Heart right ventricle (tissue), 16 donors: ENCODE measurements around the gene SMYD1. TPM values are rescaled to one million over a fixed set of nuclear protein-coding genes. Genes with fewer than 3 reads are reported as not detected.

Experiments used
- ATAC-seq, 8 donors: fragments of 200-7000 bp; cut with Tn5 transposase; one replicate each; pipeline ENCODE4 v1.9.1; 2020; ENCODE audit warnings: mild to moderate bottlenecking in 8 of 8, moderate library complexity in 8 of 8, moderate number of reproducible peaks in 1 of 8
- DNase-seq, 2 donors: peaks; one replicate each; pipeline ENCODE4 v3.0.0-alpha.2; 2020
- H3K27ac ChIP-seq, 10 donors: fragments of 200-600 bp; sonication (generic) in 2 of 10; one replicate each; pipeline versions ENCODE4 v1.5.0 to v1.8.0; 2020 to 2022; ENCODE audit warnings: mild to moderate bottlenecking in 3 of 10
- H3K27me3 ChIP-seq, 7 donors: fragments of 200-600 bp; one replicate each; pipeline ENCODE4 v1.8.0; 2021 to 2022; ENCODE audit warnings: mild to moderate bottlenecking in 2 of 7
- H3K36me3 ChIP-seq, 9 donors: fragments of 200-600 bp; sonication (generic) in 1 of 9; one replicate each; pipeline versions ENCODE4 v1.5.0 to v1.8.0; 2020 to 2022; ENCODE audit warnings: mild to moderate bottlenecking in 2 of 9
- H3K4me1 ChIP-seq, 9 donors: fragments of 200-600 bp; sonication (generic) in 1 of 9; one replicate each; pipeline versions ENCODE4 v1.5.0 to v1.8.0; 2020 to 2022; ENCODE audit warnings: mild to moderate bottlenecking in 4 of 9
- H3K4me3 ChIP-seq, 10 donors: fragments of 200-600 bp; sonication (generic) in 2 of 10; one replicate each; pipeline versions ENCODE4 v1.5.0 to v1.8.0; 2020 to 2022; ENCODE audit warnings: mild to moderate bottlenecking in 7 of 10, moderate library complexity in 2 of 10
- H3K9me3 ChIP-seq, 11 donors: fragments of 200-600 bp in 10 of 11; sonication (generic) in 2 of 11; one replicate each; pipeline versions ENCODE4 v1.5.0 to v1.8.0; 2013 to 2022; ENCODE audit warnings: mild to moderate bottlenecking in 2 of 11, control low read depth in 1 of 11, moderate library complexity in 1 of 11
- CTCF ChIP-seq, 9 donors: fragments of 200-600 bp; sonication (generic) in 2 of 9; IDR thresholded peaks; one replicate each; pipeline versions ENCODE4 v1.5.0 to v1.8.0; 2021 to 2022; ENCODE audit warnings: antibody characterized with exemption in 9 of 9, mild to moderate bottlenecking in 5 of 9, moderate library complexity in 1 of 9
- WGBS, 2 donors: extraction: QIAGEN DNeasy Blood & Tissue Kit; methylation state at CpG; one replicate each; pipeline ENCODE4 v1.1.7; 2013; ENCODE audit warnings: inconsistent platforms in 1 of 2; 5-methylcytosine and 5-hydroxymethylcytosine counted together
- intact Hi-C, 10 donors: fragments of 100-400 bp; cut with DNase I; formaldehyde crosslinking; loops; one replicate each; pipeline versions ENCODE4 v1.11.1 to v1.14.2; 2022
- polyA plus RNA-seq, 2 donors: library from polyadenylated mRNA; stranded (reverse); fragments of 200-250 nt; gene quantifications; one replicate each; pipeline ENCODE4 v1.2.3, GENCODE V29; 2013
- total RNA-seq, 10 donors: library from RNA; stranded (reverse); fragmentation: NEBNext Ultra II Directional in 3 of 10; extraction: Animal tissue kit (Norgen Biotek cat#: 25700) in 3 of 10; gene quantifications; one replicate each; pipeline versions ENCODE4 v1.2.1 to v1.2.4, GENCODE V29; 2021 to 2023
- donor health status: Arrhythmogenic right ventricular cardiomyopathy.
- donor health status: ischemic (EF 13 %, LVEDD 7.1; RV severe dilation, severe dysfunction).
- donor health status: healthy with polysubstance abuse.
- donor health status: DM: no; HTN: yes; CAD: no.
- donor health status: DM: no; HTN: no; CAD: no.
- donor health status: ischemic (EF 25% LVEDD 6.9; RV normal size, moderate dysfunction).
- donor health status: ischemic (EF 25% LVEDD 5.7; RV mildly dilated, moderate dysfunction).
- donor health status: healthy.
- donor health status: DM: yes; HTN: yes; CAD: no.
- donor health status: Ischemic cardiomyopathy.
- donor health status: ischemic (EF 35%, LVEDD 5.7; RV mildly dilated, moderate dysfunction).
- donor health status: nonischemic (EF 11% LVEDD 7.7; RV severe dilation, severe dysfunction).
- donor health status: DM: yes; HTN: yes; CAD: no.
- donor health status: PGD.
- donor health status: ischemic (EF 29% LVEDD 5.4; RV normal size, mild dysfunction).
- donor health status: nonischemic (EF 23%, LVEDD 6.1; RV moderate dilation, normal function).

Gene SMYD1
- total and polyA plus RNA-seq, 12 donors = 78.7 to 534 (median 377) TPM

GRCh38 chr2:88059979-88060906 lies 7.4 kb upstream of the SMYD1 start:
- Histone ChIP-seq H3K36me3 (no peaks in the 10 kb centered on the region), H3K27ac (no peak overlapping the region), H3K27me3 (no peaks in the 10 kb centered on the region), H3K9me3 (no peaks in the 10 kb centered on the region), H3K4me1 (peaks cover 0 to 6% (median 5%) of the 10 kb centered on the region in 9 donors), H3K4me3 (no peak overlapping the region)
- peak in 3 of 8 donors; percentile 23 to 38 (median 25) for ATAC-seq
- TF ChIP-seq CTCF (IDR thresholded peaks at IDR 0.05) = peak; percentile 57 to 86 (median 76)
- intact Hi-C loops = loop anchor here in 9 of 10 donors (1.0 to 10.0 kb wide), 7 partner anchors 97 to 1275 kb away; no protein-coding TSS in a partner anchor
- no peak for DNase-seq
- 48 to 53% methylated on average over 5 of the region's 5 CpGs for WGBS, 2 donors

- 50 to 71% methylated on average over 2 of the region's 2 CpGs for WGBS, 2 donors
- H3K36me3 ChIP-seq = no peaks in the 10 kb centered on the region
- H3K27ac ChIP-seq = no peak overlapping the region
- H3K4me1 ChIP-seq = peaks cover 0 to 5% (median 4%) of the 10 kb centered on the region in 9 donors
- TF ChIP-seq CTCF (IDR thresholded peaks at IDR 0.05) = no peak
- H3K4me3 ChIP-seq = no peak overlapping the region
- ATAC-seq (no peak), DNase-seq (no peak)
- H3K27me3 ChIP-seq = no peaks in the 10 kb centered on the region
- no peaks in the 10 kb centered on the region for H3K9me3 ChIP-seq
- intact Hi-C loops = loop anchor here in 9 of 10 donors (1.0 to 5.0 kb wide), 6 partner anchors 96 to 101 kb away; no protein-coding TSS in a partner anchor
Observed at GRCh38 chr2:88060907-88061275, 6.7 kb upstream of the SMYD1 start.

- no peaks in the 10 kb centered on the region for H3K36me3 ChIP-seq
- H3K27me3 ChIP-seq = no peaks in the 10 kb centered on the region
- H3K4me1 ChIP-seq = peaks cover 0 to 4% (median under 1%) of the 10 kb centered on the region in 9 donors
- no peak overlapping the region for H3K27ac ChIP-seq
- WGBS, 2 donors = 76% methylated on average over 3 of the region's 3 CpGs
- no peak for ATAC-seq
- no peak for TF ChIP-seq CTCF (IDR thresholded peaks at IDR 0.05)
- intact Hi-C loops = loop anchor here in 7 of 10 donors (1.0 to 5.0 kb wide), 5 partner anchors 96 to 101 kb away; no protein-coding TSS in a partner anchor
- no peak for DNase-seq
- H3K4me3 ChIP-seq = no peak overlapping the region
- no peaks in the 10 kb centered on the region for H3K9me3 ChIP-seq
Observed at GRCh38 chr2:88061295-88061694, 6.3 kb upstream of the SMYD1 start.

GRCh38 chr2:88066543-88066942 lies 1.1 kb upstream of the SMYD1 start:
- intact Hi-C loops = no loop called here
- H3K4me1 ChIP-seq = peaks cover 0 to 13% (median 0%) of the 10 kb centered on the region in 9 donors
- H3K9me3 ChIP-seq = no peaks in the 10 kb centered on the region
- H3K27me3 ChIP-seq = peaks cover 0 to 4% (median 0%) of the 10 kb centered on the region in 7 donors
- peak overlapping the region; percentile 72 to 96 (median 78) for H3K27ac ChIP-seq
- H3K36me3 ChIP-seq = no peaks in the 10 kb centered on the region
- DNase-seq (no peak), ATAC-seq (peak in 7 of 8 donors; percentile 42 to 80 (median 56))
- no peak for TF ChIP-seq CTCF (IDR thresholded peaks at IDR 0.05)
- H3K4me3 ChIP-seq = peak overlapping the region in 5 of 10 donors; percentile 10 to 61 (median 26)
- WGBS, 2 donors = 25 to 38% methylated on average over 4 of the region's 4 CpGs
